ENCODE results near the gene FAXC.
"Not testable (repeated sequence)": the region's sequence is repeated elsewhere in the genome, so short reads cannot be mapped to it uniquely, and the experiment has no call there.

FAXC gene

DNA sequence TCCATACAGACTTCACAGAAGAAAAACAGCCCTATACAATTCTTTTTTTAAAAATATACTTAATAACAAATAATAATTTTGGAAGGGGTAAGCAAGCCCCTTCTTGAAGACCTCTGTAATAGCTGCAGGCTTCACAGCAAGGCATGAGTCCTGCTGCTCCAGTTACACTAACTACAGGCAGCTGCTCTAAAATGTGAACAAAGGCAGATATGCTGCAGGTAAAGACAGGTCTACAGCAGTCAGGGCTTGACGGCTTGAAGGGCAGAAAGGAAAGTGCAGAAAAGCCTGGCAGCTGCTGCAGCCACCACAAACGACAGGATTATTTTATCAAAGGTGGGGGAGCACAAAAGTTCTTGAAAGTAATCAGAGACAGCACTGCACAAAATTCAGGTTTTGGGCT is 11.3 kb downstream of the FAXC start:
- DNase-seq: no peak

GRCh38 chr6:99335298-99335697 is 14.2 kb downstream of the FAXC start:
- DNase-seq: not testable (repeated sequence)

- peak; percentile 46 for DNase-seq
Observed at GRCh38 chr6:99334526-99335127, 14.8 kb downstream of the FAXC start.

DNA sequence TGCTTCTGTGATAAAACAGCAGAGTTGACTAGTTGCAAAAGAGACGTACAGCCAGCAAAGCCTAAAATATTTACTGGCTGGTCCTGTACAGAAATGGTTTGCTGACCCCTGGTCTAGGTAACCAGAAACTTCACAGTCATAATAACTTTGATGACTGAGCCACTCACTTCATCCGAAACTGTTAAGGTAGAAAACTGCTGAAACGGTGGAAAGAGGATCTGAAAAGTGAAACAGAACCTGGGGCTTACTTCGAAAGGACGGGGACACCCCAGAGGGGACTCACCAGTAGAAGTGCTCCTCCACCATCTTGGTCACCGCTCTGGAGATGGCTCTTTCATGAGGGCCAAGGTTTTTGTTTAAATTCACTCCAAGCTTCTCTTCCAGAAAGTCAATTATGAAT is 16.4 kb downstream of the FAXC start:
- DNase-seq: no peak

DNA sequence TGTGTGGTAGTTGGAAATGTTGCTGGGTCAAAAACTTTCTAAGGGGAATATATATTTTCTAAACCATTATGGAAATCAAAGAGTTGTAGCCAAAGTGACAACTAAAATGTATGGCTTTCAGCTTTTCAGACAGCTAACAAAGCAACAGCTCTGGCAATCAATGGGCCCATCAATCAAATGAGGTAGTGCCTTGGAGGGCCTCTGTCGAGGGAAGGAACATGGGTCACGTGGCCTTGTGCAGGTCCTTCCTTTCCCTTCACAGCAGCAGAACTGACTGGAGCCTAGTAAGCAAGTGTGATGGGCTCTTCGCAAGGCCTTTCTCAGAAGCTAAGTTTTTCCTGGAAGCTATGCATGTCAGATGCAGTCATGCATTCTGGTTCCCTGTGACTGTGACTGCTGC is 17.9 kb downstream of the FAXC start:
- DNase-seq: peak; percentile 58

DNA sequence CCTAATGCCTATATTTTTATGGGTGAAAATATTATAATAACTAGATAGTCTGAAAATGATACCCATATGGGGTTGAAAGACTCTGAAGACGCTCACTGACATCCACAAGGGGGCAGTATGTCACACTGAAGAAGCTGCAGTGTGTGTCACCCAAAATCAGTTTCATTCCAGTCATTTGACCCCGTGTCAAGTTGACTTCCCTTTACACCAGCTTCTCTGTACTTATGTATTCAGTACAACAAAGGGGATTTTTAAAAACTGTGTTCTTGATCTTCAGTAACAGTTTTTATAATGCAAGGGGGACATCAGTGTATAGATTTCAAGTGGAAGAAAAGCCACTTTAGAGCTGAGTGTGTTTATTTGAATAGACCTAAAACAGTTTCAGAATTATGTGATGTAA is 19.3 kb downstream of the FAXC start:
- peak; percentile 89 for DNase-seq

GRCh38 chr6:99324996-99325395 is 24.5 kb downstream of the FAXC start:
- no peak for DNase-seq

- no peak for DNase-seq
Observed at GRCh38 chr6:99318566-99318965, 30.9 kb downstream of the FAXC start.

- no peak for DNase-seq
Observed at GRCh38 chr6:99312354-99312753, 37.1 kb downstream of the FAXC start.

- DNase-seq: no peak
Observed at GRCh38 chr6:99310553-99310952, 38.9 kb downstream of the FAXC start.

DNA sequence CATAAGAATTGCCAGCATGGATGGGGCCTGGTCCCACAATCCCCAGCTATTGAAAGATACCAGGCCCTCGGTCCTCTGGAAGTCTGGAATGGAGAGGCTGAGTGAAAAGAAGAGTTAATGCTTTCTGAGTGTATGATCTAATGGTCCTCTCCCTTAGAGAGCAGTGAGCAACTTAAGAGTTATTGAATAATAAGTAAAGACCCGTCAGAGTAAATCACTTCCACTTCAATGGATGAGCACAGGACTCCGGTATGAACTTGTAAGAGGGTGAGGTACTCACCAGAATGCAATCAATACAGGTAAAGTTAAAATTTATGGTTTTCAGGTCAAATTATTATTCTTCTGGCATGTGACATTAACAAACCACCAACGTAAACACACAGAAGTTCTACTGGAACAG is 39.9 kb downstream of the FAXC start:
- DNase-seq: peak; percentile 85

DNA sequence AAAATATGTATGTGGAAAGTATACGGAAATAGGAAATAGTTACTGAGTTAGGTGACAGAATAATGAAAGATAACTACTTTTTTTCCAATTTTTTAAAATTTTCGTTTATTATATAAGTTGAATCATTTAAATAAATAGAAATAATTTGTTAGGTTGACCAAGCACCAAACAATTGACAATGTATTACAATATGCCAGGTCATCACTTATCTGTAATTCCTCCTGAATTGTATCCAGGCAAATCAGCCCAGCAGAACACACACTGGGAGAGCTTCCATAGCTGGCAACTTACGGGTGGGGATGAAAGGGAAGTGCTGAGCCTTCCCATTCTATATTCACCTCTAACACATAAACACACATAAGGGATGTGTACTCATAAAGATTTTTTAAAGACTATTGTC is 40.7 kb downstream of the FAXC start:
- DNase-seq: peak; percentile 2

GRCh38 chr6:99307295-99307907 is 42.1 kb downstream of the FAXC start:
- no peak for DNase-seq

DNA sequence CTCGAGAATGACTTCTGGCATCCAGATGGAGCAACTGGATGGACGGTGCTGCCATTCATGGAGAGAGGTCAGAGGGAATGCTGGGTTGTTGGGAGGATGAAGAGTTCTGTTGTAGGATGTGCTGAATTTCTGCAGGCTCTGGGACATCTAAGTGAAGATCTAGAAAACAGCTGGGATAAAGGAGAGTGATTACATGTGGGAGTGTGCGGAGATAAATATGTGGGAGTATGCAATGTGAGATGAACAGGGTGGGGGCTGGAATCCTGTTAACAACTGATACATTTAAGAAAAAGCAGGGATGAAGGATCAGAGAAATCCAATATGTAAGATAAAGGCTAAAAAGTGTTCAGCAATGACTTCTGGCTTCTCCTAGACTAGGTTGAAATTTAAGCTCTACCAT is 43.1 kb downstream of the FAXC start:
- no peak for DNase-seq

DNA sequence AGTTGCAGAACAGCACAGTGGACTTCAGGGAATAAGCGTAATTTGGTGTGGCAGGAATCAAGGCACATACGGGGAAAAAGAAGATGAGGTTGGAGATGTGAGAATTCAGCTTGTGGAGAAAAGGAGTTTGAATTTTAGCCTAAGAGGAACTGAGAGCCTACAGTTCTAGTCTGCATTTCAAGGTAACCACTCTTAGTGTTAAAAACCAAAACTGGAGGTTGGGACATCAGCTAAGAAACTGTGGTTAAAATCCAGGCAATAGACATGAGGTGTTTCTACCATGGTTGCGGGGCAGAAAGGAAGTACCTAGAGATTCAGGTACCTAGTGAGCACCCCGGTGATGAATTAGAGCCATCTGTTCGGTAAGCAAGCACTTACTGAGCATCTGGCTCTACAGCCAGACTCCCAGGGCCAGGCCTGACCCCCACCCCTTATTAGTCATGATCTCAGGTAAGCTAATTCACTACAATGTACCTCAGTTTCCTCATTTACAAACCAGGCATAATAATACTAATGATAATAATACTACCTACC is 44.4 kb downstream of the FAXC start:
- DNase-seq: no peak

GRCh38 chr6:99297415-99297814 is 52.1 kb downstream of the FAXC start:
- DNase-seq: no peak

DNA sequence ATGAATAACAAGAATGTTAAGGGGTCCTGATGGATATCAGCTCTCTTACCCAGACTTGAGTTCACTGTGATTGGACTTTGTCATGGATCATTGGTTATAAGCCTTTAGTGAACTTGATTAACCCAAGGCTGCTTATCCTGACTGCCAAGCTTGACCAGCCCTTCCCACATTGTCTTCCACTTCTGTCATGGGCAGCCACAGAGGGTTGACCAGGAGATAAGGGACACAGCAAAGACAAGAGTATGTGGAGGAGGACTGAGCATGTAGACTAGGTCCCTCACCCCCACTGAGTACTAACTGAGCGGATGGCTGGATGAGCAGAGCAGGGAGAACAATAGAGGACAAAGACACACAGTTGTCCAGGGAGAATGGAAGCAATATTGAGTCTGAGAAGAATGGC is 52.5 kb downstream of the FAXC start:
- DNase-seq: no peak

GRCh38 chr6:99296261-99296660 is 53.2 kb downstream of the FAXC start:
- no peak for DNase-seq

DNA sequence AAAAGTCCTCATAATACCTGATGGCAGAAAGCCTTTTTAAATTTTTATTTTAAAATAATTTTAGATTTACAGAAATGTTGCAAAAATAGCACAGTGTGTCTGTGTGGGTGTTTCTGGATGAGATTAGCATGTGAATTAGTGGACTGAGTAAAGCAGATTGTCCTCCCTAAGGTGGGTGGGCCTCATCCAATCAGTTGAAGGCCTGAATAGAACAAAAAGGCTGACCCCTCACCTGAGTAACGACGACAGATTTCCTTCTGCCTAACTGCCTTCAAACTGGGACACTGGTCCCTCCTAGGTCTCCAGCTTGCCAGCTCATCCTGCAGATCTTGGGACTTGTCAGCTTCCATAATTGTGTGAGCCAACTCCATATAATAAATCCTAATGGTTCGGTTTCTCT is 54.2 kb downstream of the FAXC start:
- DNase-seq: no peak

GRCh38 chr6:99294786-99295185 is 54.7 kb downstream of the FAXC start:
- DNase-seq: no peak

DNA sequence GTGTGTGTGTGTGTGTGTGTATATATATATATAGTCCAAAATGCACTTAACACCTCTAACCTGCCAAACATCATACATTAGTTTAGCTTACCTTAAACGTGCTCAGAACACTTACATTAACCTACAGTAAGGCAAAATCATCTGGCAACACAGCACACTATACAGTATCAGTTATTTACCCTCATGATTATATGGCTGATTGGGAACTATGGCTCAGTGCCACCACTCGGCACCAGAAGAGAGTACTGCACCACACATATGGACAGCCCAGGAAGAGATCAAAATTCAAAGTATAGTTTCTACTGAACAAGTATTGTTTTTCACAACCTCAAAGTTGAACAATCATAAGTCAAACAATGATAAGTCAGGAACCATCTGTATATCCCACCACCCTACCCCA is 59.8 kb downstream of the FAXC start:
- no peak for DNase-seq

DNA sequence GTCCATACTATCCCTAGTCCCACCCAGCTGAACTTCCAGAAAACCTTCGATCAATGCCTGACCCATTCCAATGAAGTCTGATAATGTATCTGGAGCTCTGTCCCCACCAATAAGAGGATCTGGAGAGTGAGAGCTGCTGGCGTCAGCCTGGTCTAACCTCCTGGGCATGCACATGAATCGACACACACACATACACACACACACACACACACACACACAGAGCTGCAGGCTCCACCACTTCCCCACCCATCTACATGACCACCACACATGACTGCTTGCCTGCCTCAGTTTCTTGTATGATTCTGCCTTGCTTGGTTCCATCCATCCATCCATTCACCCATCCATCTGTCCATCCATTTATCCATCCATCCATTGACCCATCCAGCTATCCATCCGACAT is 60.8 kb downstream of the FAXC start:
- DNase-seq: no peak

- DNase-seq: no peak
Observed at GRCh38 chr6:99287523-99287922, 62.0 kb downstream of the FAXC start.

GRCh38 chr6:99285881-99286280 is 63.6 kb downstream of the FAXC start:
- DNase-seq: no peak

DNA sequence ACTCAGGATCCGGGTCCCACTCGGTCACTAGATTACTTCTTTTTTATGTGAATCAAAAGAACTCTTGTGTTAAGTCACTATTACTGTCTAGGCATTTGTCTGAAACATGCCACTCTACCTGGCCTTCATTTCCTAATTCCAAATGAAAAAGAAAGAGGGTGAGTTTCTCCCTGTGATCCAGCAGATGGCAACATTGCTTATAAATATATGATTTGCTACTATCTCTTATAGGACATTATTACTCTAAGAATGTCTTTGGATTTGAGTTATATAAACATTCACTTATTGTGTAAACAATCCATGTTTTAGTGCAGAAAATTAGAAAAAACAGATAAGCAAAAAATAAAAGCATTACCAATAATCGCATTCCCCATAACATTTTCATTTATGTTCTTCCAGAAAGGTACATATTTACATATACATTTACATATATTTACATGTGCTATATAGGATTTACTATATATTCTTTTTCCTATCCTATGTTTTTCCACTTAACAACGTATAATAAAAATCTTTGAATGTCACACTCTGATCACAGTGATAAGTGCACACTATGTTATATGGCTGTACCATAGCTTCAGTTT is 66.9 kb downstream of the FAXC start:
- peak; percentile 27 for DNase-seq

Data from eye (tissue), 1 donor.